ENCODE data around the gene DLL3.

Gene DLL3

DNA sequence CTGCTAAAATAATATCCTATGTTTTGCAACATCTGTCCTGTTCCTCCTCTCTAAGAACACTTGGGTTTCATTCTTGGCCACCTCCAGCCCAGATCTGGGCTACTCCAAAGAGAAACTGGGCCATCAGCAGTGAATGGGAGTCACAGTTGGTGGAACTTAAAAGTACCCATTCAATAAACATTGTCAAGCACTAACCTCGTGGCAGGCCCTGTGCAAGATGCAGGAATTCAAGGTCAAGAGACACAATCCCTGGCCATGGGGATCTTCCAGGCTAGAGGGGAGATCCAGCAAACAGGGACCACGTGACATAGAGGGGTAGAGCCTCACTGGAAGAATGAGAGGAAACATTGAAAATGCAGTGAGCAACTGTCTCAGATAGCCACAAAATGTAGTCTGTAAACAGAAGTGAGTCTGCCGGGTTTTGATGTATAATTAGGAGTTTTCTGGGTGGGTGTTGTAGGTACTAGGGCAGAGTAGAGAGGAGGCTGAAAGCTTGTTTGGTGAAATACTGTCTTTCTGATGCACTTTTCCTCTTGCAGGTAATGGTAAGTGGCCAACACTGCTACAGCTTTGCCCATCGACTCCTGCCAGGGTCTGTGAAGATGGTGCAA, 56.1 kb downstream of the DLL3 start:
- no peak for DNase-seq (ENCODE audit: low read depth)

DNA sequence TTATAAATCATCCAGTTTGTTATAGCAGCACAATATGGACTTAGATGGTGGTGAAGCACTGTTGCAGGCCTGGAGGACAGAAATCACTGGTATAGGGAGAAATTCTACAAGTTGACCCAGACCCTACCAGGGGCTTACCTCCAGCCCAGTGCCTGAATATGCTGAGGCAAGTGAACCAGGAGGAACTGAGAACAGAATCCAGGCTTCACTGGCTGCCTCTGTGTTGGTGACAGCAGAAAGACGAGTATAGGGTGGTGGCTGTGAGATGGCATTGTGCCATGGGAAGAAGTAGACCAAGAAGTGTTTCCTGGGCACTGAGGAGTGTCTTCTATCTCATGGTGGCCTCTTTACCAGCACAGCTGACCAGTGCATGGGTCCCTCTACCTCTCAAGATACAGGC, 57.1 kb downstream of the DLL3 start:
- DNase-seq (ENCODE audit: low read depth), result no peak

Data from fibroblast of gingiva (primary cell).